ENCODE measurements around the gene FBXL3.

FBXL3 gene, protein sequence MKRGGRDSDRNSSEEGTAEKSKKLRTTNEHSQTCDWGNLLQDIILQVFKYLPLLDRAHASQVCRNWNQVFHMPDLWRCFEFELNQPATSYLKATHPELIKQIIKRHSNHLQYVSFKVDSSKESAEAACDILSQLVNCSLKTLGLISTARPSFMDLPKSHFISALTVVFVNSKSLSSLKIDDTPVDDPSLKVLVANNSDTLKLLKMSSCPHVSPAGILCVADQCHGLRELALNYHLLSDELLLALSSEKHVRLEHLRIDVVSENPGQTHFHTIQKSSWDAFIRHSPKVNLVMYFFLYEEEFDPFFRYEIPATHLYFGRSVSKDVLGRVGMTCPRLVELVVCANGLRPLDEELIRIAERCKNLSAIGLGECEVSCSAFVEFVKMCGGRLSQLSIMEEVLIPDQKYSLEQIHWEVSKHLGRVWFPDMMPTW
- total RNA-seq: 125 to 201 reads per million in 2 donors

DNA sequence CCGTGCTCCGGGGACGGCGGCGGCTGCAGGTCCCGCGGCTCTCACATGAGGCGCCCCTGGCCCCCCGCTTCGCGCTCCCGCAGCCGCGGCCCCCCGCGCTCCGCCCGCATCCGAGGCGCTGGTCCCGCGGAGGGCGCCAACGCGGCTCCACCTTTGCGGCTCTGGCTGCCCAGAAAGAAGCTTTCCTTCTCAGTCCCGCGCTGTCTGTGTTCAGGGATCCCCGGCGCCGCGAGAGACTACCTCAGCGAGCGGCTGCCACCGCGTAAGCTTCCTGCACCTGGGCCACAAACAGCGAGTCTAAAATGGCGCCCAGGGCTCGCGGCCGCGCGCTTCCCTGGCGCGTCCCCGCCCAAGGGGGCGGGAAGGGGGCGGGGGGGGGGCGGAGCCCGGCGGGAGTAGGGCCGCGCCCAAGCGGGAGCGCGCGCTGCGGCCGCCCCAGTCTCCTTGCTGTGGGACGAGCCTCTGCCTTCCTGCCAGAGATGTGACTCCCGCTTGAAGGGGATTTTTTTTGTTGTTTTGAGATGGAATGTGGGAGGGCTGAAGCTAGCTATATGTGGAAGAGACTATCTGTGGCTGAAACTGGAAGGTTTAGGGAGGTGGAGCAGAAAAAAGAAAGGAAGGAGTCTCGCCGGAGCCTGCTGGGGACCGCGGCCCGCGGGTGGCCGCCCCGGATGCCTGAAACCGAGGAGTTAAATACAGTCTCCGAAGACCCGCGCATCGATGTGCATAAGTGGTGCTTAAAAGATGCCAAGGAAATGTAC lies at the start of gene FBXL3:
TSS of gene FBXL3 (minus strand) at position 299 of the 761 bp plus-strand sequence. CDS start 5,299 bp downstream, outside the sequence.
- peak; percentile 70 for DNase-seq

DNA sequence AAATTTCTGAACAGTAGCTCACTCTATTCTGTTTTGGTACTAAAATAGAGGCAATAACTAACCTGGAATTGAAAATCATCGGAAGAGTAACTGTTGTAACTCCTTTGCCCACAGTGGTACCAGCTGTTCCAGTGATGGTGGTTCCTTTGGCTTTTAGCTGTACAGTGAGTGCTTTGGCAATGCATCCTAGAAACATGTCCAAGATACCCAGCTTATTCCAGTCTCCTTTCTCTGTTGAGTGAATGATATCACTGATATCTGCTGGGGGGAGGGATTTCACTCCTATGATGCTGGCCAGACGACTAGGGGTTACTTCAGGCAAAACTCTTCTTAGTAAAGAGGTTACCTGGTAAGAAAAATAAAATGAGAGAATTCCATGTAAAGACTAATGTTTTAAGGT lies 40.6 kb upstream of the FBXL3 start:
- no peak for DNase-seq

GRCh38 chr13:77065461-77066147 lies 38.6 kb upstream of the FBXL3 start:
- no peak for DNase-seq

GRCh38 chr13:77062097-77062496 lies 35.1 kb upstream of the FBXL3 start:
- DNase-seq: no peak

DNA sequence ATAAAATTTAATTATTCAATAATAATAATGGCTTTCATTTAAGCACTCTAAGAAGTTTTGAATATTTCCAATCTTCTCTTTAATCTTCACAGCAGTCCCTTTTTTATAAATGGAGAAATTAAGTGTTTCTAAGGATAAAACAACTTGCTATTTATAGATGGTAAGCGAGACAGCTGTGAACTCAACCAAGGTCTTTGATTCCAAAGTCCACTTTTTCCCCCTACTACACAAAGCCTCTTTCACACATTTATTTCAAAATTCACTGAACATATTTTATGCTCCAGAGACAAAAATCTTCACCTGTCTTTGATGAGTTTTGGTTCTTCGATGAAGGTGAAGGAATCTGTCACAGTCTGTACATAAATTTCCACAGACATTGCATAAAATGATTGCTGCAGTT lies 34.4 kb upstream of the FBXL3 start:
- DNase-seq: no peak

DNA sequence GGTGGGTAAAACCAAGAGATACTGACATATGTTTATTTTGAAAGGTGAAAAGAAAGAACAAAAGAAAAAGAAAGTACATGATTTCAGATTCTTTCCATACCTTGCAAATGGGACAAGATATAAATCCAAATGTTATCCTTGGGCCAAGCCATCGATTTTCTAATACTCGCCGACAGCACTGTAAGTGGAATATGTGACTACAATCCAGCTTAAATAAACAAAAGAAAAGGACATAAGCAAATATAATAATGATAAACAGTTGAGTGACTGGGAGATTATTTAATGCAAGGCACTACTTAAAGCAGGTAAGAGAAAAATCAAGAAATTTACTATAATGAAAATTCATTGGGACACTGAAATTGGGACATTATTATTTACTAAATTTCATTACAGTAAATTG lies 29.9 kb upstream of the FBXL3 start:
- DNase-seq: no peak

DNA sequence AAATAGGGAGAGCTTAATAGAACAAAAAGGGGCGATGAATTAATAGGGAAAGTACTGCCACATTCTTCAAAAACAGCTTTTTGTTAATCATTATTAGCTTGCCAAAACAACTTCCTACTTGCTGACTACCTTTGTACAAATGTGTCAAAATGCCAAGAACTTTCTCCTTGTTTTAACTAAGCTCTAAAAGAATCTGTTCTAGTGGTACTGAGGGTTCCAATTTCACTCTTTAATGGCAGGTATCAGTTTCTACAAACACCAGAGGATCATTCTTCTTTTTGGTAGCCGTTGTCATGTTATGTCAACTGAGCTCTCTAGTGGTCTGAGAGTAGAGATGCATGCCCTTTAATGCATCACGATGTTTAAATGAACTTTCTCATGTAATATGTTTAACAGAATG lies 29.4 kb upstream of the FBXL3 start:
- DNase-seq: no peak

DNA sequence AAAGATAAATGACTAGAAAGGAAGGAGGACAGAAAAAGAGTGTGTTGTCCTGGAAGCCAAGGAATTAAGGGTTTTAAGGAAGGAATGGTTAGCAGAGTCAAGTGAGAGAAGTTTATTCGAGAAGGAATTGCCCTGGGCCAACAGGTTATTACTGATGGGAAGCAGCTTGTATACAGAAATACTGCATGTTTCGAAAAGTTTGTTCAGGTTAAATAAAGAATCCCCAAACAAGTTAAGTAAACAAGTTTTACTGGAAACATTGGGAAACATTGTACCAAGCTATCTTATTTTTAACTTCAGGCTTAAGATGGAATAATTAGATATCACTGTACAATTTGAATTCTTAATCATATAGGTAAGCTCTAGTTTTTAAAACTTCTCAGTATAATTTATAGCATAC lies 28.2 kb upstream of the FBXL3 start:
- DNase-seq: no peak

DNA sequence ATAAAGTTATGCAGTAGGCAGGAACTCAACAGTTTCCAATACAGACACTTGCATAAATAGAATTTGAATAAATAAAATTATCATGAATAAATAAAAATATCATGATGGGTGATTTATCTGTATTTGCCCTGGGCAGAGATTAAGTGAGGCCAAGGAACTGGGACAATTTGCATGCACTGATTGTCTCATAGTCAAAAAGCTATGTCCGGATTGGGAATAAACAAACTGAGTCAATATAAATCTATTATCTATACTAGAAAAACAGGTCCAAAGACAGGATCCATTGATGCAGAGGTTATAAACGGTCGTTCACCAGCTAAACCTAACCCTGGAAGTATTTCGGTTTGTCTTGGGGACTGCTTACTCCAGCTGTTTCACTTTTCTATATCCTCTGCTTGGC lies 26.2 kb upstream of the FBXL3 start:
- no peak for DNase-seq

DNA sequence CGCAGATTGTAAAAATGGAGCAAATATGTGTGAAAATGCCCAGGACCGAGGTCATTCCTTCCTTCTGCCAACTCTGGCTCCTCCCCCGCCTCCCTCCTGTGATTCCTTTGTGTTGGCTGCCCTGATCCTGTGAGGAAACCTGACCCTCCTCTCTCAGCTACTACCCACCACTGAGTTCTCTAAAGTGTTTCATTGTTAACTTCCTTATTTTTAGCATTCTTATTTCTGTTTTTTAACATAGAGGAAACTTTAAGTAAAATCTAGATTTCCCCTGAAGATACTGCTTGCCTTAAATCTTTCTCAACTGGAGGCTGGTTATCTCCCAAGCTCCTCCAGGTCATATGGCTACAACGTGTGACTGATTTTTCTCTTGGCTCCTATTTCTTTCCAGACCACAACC lies 21.7 kb upstream of the FBXL3 start:
- no peak for DNase-seq

GRCh38 chr13:77047649-77048343 lies 20.8 kb upstream of the FBXL3 start:
- no peak for DNase-seq

DNA sequence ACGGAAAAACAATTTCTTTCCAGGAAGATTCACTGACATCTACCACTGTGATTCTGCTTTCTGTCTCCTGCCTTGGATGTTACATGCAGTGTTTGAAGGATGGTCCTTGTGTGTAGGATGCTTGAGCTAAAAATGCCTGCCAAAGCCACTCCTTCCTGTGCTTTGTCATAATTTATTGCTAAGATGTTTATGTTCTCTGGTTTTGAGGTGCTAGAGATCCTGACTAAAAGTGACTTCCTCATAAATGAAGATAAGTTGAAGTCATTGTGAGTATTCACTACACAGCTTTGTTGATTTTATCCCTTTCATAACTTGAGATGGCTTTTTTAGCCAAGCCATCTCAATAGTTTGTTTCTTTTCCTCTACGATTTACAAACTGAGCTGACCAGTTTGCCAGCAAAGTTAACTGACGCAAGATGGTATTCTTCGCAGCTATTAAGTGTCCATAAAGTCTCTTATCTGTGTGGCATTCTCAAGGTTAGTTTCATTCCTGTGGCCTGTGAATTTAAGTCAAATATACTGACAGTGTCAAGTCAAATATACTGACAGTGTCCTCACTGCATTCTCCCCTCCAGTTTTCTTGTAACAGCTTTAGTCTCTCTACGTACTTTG lies 15.7 kb upstream of the FBXL3 start:
- DNase-seq: no peak

- no peak for DNase-seq
Measured at GRCh38 chr13:77040835-77041234, 13.9 kb upstream of the FBXL3 start.

DNA sequence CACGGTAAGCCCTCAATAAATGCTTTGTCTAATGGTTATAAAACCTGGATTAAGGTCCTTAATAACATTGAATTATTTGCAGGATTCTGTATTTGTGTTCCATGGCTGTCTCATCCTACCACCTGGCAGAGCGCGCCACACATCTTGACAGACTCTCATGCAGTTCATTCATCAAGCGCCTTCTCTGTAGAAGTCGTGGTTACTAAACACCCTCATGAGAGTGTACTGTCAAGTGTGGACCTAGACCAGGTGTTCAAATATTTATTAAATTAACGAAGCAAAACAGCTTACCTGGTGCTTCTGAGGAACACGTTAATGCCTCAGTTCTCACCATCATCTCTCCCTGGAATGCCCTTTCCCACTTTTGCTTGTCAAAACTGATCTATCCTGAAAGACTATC lies 13.1 kb upstream of the FBXL3 start:
- DNase-seq: no peak

GRCh38 chr13:77038907-77039480 lies 12.0 kb upstream of the FBXL3 start:
- DNase-seq: no peak

DNA sequence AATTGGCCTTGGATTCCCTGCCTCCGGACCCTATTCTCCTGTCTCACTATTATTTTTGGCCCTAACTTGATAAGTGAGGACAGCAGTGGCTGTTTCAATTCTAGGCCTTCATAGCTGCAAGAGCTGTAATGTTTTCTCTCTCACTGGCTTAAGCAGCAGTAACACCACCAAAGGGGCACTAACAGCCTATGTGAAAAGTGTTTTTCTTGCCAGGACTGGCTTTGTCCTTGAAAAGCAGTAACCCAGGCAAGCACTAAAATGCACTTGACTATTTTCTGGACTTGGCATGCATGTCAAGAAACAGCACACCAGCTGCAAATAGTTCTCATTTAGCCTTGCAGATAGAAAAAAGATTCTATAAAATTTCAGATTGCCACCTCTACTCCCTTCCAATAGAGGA lies 9.3 kb upstream of the FBXL3 start:
- DNase-seq: no peak

- DNase-seq: no peak
Measured at GRCh38 chr13:77034881-77035280, 7.9 kb upstream of the FBXL3 start.

DNA sequence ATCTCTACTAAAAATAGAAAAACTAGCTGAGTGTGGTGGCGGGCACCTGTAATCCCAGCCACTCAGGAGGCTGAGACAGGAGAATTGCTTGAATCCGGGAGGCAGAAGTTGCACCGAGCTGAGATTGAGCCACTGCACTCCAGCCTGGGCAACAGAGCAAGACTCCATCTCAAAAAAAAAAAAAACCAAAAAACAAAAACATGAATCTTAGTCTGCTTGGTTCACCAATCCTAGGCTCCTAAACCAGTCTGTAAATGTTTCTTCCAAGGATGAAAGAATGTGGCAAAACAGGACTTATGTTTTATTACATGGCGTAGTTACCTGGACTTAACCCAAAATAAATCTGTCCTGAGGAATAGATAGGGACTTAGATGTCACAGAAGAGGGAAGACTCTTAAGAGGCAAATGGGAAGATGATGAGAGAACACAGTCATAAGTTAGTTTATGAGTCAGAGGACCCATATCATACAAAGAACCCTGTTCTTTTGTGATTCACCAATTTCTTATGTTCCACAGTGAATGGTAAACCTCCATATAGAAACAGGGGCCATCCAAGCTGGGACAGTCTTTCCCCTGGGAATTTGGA lies 6.9 kb upstream of the FBXL3 start:
- no peak for DNase-seq

- DNase-seq: no peak
Measured at GRCh38 chr13:77031656-77032243, 4.8 kb upstream of the FBXL3 start.

GRCh38 chr13:77029436-77029835 lies 2.5 kb upstream of the FBXL3 start:
- DNase-seq: no peak

DNA sequence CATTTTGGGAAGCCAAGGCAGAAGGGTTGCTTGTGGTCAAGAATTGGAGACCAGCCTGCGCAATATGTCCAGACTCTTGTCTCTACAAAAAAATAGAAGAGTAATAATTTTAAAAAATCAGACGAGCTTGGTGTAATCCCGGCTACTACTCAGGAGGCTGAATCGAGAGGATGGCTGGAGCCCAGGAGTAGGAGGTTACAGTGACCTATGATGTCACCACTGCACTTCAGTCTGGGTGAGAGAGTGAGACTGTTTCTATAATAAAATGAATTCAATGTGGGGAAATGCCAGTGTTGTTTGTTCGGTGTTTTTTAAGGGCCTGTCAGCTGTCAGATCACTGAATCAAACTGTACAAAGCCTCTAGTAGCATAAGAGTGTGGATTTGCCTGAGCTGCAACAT lies 1.2 kb upstream of the FBXL3 start:
- no peak for DNase-seq
